IPS DF 19.7 (cell line): ENCODE results near the gene DOCK9.
"Not testable (repeated sequence)": the region's sequence is repeated elsewhere in the genome, so short reads cannot be mapped to it uniquely, and the experiment has no call there.

Experiments
- DNase-seq: peaks from one replicate; pipeline ENCODE4 v3.0.0-alpha.2; 2013; ENCODE audit warnings: low read depth, low spot score

DOCK9 gene

GRCh38 chr13:98916403-98916802 is 61.5 kb downstream of the DOCK9 start:
- DNase-seq: no peak

GRCh38 chr13:98915981-98916380 is 61.9 kb downstream of the DOCK9 start:
- no peak for DNase-seq

GRCh38 chr13:98915563-98915962 is 62.3 kb downstream of the DOCK9 start:
- no peak for DNase-seq

- no peak for DNase-seq
Observed at GRCh38 chr13:98913741-98914140, 64.1 kb downstream of the DOCK9 start.

DNA sequence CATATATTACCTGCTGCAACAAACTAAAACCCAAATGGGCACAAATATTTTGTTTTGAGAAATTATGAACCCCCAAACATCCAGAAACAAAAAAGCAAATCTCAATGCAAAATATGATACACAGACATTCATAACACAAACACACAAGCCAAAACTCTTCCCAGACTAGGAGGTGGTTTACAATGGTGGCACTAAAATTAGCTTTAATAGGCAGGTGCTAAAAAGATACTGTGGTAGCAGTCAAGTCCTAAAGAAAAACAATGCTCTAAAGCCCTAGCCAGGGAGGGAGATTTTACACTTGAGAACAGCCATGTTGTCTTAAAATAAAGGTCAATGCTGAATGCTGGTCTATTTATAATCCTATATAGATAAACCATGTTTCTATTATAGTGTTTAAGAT is 65.0 kb downstream of the DOCK9 start:
- no peak for DNase-seq

GRCh38 chr13:98910501-98910951 is 67.3 kb downstream of the DOCK9 start:
- DNase-seq: no peak

GRCh38 chr13:98909016-98909415 is 68.8 kb downstream of the DOCK9 start:
- DNase-seq: no peak

DNA sequence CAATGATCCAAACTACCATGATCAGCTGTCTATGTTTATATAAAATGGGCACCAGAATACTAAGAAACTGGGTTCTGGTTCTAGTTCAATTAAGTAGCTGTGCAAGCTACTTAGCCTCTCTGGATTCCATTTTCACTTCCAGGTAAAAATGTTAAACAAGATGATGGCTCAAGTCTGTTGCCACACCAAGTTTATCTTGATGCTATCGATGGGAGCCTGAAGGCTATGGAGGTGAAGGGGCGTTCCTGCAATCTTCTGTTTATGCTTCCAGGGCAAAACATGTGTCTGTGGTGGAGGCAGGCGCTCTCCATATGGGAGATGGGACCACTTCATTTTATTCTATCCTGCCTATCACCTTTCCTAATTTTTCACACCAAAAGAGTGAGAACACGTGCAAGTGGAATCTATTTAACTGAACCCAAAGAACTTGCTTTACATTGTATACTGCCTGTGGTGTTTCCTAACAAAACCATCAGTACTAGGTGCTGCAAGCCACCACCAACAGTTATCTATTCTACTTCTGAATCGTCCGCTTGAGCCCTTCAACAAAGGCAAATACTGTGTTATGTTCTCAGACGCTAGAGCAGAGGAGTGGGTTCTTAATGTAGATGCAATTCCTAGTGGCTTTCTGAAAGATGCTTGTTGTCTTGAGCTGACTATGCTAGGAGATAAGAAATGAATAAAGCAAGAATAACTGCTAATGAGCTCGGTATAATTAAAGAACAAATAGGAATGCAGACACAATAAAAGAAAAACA is 70.9 kb downstream of the DOCK9 start:
- no peak for DNase-seq

- DNase-seq: no peak
Observed at GRCh38 chr13:98905199-98905598, 72.7 kb downstream of the DOCK9 start.

- no peak for DNase-seq
Observed at GRCh38 chr13:98900442-98900841, 77.4 kb downstream of the DOCK9 start.

GRCh38 chr13:98897706-98898105 is 80.2 kb downstream of the DOCK9 start:
- DNase-seq: no peak

DNA sequence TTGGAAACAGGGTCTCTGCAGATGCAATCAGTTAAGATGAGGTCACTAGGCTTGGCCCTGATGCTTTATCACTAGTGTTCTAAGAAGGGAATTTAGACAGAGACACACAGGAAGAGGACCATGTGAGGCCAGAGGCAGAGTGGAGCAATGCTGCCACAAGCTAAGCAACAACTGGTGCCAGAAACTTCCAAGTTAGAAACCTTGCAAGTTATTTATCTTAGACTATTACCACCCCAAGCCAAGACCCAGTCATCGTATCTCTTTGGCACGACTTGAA is 81.1 kb downstream of the DOCK9 start:
- no peak for DNase-seq

- no peak for DNase-seq
Observed at GRCh38 chr13:98896083-98896867, 81.6 kb downstream of the DOCK9 start.

- DNase-seq: not testable (repeated sequence)
Observed at GRCh38 chr13:98894814-98895213, 83.0 kb downstream of the DOCK9 start.

GRCh38 chr13:98893371-98893770 is 84.5 kb downstream of the DOCK9 start:
- no peak for DNase-seq

GRCh38 chr13:98892821-98893220 is 85.0 kb downstream of the DOCK9 start:
- DNase-seq: no peak

DNA sequence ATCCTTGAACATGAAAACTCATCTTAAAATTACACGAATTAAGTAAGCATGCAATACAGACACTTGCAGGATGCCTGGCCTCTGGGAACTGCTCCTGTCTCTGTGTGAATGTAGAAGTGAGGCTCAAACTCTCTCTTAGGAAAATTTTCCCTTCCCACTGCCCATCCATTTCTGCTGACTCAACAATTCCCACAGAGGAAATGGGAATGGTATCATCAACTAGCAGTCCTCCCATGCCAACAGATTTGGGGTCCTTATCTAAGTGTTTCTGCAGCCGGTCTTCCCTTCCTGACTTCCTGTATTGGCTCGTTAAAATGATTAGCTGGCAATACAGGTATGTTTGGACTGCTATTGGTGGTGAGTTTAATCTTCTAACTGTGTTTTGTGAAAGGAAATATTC is 85.8 kb downstream of the DOCK9 start:
- DNase-seq: no peak

DNA sequence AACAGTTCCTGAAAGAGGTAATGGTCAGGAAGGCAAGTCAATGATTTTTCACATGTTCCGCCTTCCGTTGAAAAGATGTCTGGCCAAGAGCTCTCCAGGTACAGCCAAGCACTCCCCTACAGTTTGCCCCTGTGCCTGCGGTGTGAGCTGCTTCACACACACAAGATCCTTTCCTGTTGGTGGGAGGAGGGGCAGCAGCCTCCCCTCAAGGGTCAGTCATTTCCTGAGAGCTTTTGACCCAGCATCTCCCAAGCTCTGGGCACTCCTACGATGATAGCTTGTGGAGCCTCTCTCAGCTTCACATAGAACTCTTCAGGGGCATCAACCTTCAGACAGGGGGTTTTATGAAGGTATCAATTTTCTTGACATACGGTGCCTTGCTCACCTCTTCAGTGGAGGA is 86.9 kb downstream of the DOCK9 start:
- no peak for DNase-seq

GRCh38 chr13:98890186-98890585 is 87.7 kb downstream of the DOCK9 start:
- no peak for DNase-seq

DNA sequence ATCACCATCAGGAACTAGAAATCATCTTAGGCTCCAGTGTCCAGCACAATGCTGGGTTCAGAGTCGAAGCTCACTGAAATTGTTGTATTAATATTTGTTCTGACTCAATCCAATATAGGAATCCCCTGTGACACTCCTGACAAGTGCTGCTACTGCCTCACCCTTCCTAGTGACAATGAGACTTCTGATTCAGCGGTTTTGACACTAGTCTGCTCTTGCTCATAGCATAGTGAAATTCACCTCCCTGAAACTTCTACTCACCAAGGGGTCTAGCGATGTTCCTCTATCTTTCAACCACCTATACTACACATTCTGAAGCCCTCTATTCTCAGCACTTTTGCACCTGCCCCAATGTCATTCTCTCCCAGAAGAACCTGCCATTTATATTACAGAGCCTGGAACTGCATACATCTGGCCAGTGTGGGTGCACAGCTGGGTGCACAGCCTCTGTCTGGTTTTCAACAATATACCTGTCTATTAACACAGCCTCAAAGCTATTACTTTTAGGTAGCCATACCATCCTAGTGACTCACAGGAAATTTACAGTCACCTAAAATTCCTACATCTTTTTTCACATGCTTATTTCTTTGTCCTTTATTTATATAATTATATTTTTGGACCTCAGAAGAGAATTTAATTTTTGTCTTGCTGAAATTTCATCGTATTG is 88.3 kb downstream of the DOCK9 start:
- no peak for DNase-seq

DNA sequence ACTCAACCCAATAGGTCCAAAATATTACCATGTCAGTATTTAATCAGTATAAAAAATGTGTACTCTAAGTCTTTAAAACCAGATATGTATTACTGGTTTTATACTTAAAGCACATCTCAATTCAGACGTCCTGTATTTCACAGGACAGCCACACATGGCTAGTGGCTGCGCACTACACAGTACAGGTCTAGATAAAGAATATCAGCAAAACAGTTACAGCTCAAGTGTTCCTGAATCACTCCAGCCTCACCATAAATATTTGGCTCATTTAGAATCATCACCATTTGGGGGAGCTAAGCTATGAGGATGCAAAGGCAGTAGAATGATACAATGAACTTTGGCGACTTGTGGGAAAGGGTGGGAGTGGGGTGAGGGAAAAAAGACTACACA is 89.0 kb downstream of the DOCK9 start:
- no peak for DNase-seq

GRCh38 chr13:98888222-98888889 is 89.5 kb downstream of the DOCK9 start:
- DNase-seq: no peak
